ENCODE measurements around the gene USP6.
"Not testable (repeated sequence)": the region's sequence is repeated elsewhere in the genome, so short reads cannot be mapped to it uniquely, and the experiment has no call there.

The USP6 gene

DNA sequence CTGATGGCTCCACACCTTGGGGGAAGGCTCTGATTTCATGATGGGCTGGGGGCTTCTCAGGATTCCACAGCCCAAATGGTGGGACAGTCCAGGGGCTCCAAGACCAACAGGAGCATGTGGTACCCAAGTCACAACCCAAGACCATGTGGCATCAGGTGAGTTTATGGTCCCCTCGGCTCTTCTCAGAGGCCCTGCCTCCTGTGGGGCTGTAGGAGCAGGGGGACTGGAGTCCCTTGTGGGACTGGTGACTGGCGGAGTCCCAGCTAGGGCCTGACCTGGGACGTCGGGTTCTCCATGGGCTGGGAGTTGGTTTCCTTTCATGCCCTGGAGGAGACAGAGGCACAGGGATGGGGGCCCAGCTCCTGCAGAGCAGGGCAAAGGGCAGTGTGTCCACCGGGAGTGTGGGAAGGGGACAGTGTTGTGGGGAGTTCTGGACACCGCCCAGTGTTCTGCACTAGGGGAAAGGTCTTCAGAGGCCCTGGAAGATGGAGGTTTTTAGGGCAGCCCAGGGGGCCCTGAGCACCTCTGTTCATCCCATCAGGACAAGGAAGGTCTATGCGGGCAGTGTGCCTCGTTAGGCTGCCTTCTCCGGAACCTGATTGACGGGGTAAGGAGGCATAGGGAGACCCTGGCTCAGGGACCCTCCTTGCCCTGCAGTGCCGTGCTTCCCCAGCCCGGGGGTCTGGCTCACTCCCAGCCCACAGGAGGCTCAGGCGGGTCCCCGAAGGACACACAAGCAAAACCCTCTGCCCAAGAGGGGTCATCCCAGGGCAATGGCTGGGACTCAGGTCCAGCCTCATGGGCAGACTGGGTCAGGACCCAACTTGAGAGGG, 21.0 kb downstream of the USP6 start:
- not testable (repeated sequence) for DNase-seq

DNA sequence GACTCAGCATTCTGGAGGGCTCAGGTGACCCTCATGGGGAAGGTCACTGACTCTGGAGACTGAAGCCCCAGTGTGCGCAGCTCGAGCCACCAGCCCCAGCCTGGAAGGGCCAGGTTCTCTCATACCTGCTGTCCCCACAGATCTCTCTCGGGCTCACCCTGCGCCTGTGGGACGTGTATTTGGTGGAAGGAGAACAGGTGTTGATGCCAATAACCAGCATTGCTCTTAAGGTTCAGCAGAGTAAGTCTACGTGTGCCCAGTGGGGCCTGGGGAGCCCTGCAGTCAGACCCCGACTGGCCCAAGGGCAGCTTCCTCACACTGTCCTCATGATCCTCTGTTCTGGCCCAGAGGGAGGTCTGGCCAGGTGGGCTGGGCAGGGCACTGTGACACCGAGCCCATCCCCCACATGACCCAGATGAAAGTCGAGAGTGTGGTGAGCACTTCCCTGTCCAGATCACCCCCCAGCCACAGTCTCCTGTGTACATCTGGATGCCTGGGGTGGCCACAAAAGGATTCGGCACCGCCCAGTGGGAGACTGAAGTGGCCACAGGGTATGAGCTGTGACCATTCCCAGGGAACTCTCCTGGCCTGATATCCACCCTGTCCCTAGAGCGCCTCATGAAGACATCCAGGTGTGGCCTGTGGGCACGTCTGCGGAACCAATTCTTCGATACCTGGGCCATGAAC, 21.8 kb downstream of the USP6 start:
- not testable (repeated sequence) for DNase-seq

DNA sequence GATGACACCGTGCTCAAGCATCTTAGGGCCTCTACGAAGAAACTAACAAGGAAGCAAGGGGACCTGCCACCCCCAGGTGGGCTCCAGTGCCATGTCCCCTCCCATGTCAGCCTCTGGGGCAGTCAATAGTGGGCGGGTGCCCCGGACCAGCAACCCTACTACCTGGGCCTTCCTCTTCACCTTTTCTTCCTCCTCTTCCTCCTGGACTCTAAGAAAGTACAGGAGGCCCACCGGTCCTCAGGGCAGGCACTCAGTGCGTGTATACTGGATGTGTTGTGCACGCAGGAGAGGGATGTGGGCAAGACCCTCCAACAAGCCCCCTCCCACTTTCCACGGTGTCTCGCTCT, 22.3 kb downstream of the USP6 start:
- not testable (repeated sequence) for DNase-seq

DNA sequence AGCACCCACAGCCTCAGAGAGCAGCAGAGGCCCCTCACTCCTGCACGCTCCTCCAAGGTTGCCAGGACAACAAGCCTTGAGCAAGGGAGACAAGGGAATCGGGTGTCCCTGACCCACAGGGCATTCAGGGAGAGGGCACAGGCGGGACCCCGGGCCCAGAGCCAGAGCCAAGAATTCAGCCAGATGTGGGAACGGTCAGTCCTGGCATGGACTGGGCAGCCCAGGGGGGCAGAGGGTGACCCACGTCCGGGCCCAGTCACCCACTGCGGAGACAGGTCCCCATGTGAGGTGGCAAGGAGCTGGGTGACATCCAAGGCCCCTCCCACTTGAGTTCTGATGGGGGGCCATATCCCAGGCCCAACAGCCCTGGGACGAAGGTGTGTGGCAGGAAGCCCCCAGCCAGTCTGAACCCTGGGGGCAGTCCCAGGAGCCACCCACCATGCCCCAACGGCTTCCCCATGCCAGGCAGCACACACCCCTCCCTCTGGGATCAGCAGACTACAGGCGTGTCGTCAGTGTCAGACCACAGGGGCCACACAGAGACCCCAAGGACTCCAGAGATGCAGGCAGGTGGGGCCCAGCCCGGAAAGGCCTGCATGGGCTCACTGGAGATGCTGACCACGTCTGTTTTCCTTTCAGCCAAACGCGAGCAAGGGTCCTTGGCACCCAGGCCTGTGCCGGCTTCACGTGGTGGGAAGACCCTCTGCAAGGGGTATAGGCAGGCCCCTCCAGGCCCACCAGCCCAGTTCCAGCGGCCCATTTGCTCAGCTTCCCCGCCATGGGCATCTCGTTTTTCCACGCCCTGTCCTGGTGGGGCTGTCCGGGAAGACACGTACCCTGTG, 23.0 kb downstream of the USP6 start:
- no peak for DNase-seq

DNA sequence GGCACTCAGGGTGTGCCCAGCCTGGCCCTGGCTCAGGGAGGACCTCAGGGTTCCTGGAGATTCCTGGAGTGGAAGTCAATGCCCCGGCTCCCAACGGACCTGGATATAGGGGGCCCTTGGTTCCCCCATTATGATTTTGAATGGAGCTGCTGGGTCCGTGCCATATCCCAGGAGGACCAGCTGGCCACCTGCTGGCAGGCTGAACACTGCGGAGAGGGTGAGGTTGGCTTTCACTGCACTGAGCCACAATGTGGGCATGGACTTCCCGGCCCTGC, 23.6 kb downstream of the USP6 start:
- DNase-seq, result no peak

DNA sequence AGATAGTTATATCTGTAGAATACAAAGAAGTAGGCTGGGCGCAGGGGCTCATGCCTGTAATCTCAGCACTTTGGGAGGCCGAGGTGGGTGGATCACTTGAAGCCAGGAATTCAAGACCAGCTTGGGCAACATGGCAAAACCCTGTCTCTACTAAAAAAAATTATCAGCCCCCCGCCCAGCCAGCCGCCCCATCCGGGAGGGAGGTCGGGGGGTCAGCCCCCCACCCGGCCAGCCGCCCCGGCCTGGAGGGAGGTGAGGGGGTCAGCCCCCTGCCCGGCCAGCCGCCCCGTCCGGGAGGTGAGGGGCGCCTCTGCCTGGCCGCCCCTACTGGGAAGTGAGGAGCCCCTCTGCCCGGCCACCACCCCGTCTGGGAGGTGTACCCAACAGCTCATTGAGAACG, 27.0 kb downstream of the USP6 start:
- DNase-seq, result not testable (repeated sequence)

DNA sequence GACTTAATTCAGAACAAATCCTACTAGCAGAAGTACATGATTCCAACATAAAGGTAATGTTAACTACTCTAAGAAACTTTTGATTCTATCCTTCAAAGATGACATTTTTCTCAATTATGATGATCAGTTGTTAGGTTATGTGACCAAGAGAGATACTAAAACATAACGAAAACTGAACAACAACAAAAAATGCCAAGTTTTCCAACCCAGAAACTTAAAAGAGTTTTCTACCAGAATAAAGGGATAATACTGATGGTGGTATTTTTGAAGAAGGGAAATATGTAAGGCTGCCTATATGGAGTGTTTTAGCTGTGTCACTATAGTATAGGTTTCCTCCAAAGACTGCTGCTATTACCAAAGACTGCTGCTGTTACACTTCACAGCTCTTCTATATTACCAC, 30.3 kb downstream of the USP6 start:
- not testable (repeated sequence) for DNase-seq

DNA sequence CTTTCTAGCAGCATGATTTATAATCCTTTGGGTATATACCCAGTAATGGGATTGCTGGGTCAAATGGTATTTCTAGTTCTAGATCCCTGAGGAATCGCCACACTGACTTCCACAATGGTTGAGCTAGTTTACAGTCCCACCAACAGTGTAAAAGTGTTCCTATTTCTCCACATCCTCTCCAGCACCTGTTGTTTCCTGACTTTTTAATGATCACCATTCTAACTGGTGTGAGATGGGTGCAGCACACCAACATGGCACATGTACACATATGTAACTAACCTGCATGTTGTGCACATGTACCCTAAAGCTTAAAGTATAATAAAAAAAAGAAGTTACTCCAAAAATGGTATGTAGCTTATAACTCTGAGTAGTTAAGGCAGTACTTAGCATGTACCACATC, 44.9 kb downstream of the USP6 start:
- DNase-seq, result not testable (repeated sequence)

DNA sequence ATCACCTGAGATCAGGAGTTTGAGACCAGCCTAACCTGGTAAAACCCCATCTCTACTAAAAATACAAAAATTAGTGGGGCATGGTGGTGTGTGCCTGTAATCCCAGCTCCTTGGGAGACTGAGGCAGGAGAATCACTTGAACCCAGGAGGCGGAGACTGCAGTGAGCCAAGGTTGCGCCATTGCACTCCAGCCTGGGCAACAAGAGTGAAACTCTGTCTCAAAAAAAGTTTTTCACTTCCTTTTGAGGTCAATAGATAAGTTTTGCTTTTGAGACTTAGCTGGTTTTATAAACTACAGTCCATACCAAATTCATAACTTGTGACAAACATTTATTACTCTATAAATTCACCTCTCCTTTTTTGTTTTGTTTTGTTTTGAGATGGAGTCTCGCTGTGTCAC, 46.0 kb downstream of the USP6 start:
- DNase-seq, result peak; percentile 39

DNA sequence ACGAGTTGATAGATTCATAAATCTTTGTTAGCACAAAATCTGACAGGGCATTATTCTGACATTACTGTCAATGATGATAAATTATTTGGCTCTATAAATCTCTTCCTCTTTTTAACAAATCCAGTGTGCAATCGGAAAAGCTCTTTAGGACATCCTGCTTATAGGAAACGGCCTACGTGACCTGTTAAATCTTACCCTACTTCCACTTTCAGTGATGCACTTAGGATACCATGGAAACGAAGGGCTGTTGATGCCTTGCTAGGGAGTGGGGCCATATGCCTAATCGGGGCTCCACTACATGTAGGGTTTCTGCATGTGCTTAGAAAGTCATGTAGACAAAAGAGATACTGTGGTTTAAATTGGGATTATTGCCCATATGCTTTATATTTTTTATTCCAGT, 48.6 kb downstream of the USP6 start:
- DNase-seq, result peak; percentile 72

DNA sequence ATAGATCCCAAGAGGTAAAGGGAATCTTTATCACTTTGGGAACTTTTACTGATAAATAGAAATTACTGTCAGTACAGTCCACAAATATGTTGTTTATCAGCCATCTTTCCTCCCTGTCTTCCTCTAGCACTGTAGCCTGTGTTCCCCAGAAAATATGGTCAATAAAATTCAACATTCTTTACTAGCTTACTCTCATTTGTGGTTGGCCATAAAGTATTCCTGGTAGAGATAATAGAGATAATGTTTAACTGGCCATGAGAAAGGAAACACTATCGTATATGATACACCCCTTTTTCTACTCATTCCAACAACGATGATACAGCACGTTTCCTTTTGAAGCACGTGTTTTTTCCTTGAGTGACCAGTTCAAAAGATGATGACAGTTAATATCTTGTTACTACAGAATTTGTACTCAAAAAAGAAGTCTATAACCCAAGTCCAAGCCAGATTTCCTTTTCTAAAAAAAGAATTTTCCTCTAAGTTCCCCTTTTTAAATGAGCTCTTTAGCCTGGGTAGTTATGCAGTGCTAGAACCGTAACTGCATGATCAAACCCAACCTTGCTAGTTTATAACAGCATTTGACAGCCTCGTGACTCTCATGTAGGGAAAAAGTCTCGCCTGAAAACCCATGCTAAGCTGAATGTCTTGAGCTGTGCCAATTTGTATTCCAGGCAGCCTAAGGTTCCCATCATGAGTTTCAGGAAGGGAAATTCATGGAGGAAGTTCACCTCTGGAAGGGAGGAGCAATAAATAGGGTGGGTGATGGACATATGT, 50.1 kb downstream of the USP6 start:
- peak; percentile 47 for DNase-seq

DNA sequence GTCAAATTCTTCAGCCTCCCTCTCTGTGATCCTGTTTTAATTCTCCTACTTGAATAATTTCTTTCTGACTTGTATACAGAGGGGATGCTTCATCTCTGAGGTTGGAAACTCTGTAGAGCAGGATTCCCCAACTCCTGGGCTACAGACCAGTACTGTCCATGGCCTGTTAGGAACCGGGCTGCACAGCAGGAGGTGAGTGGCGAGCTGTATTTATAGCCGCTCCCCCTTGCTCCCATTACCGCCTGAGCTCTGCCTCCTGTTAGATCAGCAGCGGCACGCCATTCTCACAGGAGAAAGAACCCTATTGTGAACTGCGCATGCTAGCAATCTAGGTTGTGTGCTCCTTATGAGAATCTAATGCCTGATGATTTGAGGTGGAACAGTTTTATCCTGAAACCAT, 59.2 kb downstream of the USP6 start:
- not testable (repeated sequence) for DNase-seq

DNA sequence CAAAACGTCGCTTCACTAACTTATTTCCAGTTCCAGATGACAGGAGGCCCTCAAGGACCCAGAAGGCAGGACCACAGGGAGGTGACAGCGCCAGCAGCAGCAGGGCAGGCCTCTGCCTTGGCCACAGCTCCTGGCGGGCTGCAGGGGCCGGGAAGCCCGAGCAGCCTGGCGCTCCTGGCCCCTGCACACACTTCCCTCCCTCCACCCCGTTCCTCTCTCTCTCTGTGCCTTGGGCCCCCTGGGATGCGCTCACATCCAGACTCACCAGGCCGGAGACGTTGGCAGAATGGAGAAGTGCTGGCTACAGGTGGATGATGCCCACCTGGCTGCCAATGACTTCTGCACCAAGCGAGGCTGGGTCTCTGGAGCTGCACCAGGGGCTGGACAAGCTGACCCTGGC, 63.2 kb downstream of the USP6 start:
- no peak for DNase-seq

DNA sequence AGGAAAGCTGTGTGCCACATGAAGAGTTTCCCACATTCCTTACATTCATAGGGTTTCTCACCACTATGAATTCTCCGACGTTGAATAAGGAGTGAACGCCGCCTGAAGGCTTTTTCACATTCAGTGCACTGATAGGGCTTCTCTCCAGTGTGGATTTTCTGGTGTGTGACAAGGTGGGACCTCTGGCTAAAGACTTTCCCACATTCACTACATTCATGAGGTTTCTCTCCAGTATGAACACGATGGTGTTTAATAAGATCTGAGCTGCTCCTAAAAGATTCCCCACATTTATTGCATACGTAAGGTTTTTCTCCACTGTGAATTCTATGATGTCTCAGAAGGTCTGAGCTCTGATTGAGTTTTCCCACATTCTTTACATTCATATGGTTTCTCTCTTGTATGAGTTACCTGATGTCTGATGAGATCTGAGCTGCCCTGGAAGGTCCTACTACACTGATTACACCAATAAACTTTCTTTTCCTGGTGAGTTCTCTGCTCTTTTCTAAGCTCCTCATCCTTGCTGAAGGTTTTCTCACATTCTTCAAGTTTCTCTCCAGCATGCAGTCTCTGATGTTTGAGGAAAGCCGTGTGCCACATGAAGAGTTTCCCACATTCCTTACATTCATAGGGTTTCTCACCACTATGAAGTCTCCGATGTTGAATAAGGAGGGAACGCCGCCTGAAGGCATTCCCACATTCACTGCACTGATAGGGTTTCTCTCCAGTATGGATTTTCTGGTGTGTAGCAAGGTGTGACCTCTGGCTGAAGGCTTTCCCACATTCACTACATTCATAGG, 65.9 kb downstream of the USP6 start:
- DNase-seq, result no peak

DNA sequence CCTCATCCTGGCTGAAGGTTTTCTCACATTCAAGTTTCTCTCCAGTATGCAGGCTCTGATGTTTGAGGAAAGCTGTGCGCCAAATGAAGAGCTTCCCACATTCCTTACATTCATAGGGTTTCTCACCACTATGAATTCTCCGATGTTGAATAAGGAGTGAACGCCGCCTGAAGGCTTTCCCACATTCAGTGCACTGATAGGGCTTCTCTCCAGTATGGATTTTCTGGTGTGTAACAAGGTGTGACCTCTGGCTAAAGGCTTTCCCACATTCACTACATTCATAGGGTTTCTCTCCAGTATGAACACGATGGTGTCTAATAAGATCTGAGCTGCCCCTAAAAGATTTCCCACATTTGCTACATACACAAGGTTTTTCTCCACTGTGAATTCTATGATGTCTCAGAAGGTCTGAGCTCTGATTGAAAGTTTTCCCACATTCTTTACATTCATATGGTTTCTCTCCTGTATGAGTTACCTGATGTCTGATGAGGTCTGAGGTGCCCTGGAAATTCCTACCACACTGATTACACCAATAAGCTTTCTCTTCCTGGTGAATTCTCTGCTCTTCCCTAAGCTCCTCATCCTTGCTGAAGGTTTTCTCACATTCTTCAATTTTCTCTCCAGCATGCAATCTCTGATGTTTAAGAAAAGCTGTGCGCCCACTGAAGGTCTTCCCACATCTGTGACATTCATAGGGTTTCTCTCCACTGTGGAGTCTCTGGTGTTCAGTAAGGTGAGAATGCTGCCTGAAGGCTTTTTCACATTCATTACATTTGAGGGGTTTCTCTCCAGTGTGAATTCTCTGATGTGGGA, 67.0 kb downstream of the USP6 start:
- no peak for DNase-seq

DNA sequence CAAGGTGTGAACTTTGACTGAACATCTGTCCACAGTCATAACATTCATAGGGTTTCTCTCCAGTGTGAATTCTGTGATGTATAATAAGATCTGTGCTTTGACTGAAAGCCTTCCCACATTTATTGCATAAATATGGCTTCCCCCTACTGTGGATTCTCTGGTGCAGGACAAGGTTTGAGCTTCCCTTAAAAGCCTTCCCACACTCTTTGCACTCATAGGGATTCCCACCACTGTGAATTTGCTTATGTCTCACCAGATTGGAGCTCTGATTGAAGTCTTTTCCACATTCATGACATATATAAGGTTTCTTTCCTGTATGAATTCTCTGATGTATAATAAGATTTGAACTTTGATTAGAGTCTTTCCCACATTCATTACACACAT, 67.6 kb downstream of the USP6 start:
- DNase-seq, result no peak

DNA sequence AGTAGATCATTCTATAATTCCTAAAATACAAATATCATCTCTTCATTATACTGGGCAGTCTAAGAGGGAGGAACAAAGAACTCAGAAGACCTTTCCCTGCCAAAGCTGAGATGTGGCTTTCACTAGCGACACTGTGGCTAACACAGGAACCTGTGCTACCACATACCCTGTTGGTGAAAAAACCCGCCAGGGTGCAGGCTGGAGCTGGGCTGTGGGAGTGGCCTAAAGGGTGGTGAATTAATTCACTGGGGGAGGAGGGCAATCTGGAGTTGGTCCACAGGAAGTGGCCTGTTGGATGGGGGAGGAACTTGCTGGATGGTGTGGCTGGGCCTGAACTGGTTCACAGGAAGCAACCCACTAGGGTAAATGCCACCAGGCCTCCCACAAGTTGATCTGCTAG, 68.5 kb downstream of the USP6 start:
- DNase-seq, result no peak

DNA sequence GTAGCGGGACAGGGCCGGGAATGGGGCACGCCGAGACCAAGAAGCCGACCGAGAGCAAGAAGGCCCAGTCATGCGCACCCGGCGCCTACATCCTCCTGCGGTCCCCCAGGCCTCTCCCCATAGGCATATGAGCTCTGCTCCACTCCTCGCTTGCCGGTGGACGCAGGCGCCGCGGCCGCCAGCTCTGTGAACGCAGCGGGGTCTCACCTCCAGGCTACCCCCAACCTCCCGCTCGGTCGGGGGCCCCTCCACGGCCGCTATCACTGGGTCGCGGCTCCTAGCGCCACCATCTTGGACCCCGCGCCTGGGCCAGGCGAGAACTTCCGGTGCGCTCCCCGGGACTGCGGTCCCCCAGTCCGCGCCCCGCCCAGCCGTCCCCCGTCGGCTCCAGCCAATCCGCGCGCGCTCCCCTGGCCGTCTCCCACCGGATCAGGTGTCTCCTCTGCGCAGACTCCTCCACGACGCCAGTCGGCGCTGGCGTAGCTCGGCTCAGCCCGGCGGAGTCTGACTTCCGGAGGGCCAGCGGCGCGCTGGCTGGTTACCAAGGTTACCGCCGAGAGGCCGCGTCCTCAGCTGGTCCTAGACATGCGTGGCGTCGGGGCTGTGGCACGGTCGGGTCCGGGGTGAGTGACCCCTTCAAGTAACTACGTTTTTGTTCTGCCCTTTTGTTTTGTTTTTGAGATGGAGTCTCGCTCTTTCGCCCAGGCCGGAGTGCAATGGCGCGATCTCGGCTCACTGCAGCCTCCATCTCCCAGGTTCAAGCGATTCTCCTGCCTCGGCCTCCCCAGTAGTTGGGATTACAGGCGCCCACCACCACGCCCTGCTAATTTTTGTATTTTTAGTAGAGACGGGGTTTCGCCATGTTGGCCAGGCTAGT, 75.9 kb downstream of the USP6 start, which contains the start of gene ZNF594:
TSS of gene ZNF594 (minus strand) at position 328 of the 877 bp plus-strand sequence. CDS start 7,612 bp downstream, outside the sequence.
- peak; percentile 95 for DNase-seq

DNA sequence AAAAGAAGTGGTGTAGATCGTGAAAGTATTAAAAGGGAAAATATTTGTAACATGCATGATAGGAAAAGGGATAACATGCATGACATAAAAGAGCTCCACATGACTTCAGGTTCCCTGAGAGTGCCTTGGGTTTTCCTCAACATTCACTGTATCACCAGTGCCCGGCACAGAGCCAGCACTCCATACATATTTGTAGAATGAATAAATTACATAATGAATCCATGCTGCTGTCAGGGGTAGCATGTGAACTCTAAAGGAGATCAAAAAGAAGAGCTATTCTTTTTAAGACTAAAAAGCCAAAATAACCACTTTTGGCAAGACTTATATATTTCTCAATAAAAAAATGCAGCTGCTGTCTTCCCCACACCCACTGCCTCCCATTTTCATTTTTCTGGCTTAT, 78.5 kb downstream of the USP6 start:
- no peak for DNase-seq

DNA sequence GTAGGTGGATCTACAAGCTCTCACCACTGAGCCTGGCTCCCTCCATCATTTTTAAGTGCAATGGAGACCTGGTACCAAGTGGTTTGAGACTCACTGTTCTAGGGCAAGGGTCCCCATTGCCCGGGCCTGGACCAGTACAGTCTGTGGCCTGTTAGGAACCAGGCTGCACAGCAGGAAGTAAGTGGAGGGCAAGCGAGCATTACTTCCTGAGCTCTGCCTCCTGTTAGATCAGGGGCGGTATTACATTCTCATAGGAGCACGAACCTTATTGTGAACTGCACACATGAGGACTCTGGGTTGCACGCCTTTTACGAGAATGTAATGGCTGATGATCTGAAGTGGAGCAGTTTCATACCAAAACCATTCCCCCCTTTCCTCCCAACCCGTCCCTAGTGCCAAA, 82.6 kb downstream of the USP6 start:
- no peak for DNase-seq

Measured in inflammatory macrophage treated with lipopolysaccharide for 4 hours (primary cell).